Breast epithelium (tissue), 3 donors: ENCODE data around the gene LENG9.

Experiments
- CTCF ChIP-seq, 3 donors: fragments of 450-650 bp; IDR thresholded peaks; one replicate each; pipeline ENCODE4 v1.5.1; 2016 to 2017; ENCODE audit warnings: antibody characterized with exemption in 3 of 3, mild to moderate bottlenecking in 3 of 3, moderate library complexity in 3 of 3
- POLR2A ChIP-seq: fragments of 450-650 bp; IDR thresholded peaks from one replicate; pipeline ENCODE4 v1.6.1; 2016; ENCODE audit warnings: antibody characterized with exemption, mild to moderate bottlenecking, moderate library complexity
- POLR2AphosphoS5 ChIP-seq, 3 donors: sonication (generic); formaldehyde crosslinking; IDR thresholded peaks; one replicate each; pipeline ENCODE4 v1.6.1; 2017; ENCODE audit warnings: antibody characterized with exemption in 3 of 3

- TF ChIP-seq CTCF (IDR thresholded peaks at IDR 0.05) (no peak), POLR2A (no peak), POLR2AphosphoS5 (IDR thresholded peaks at IDR 0.05) (no peak)
These were observed 34.4 kb downstream of the LENG9 start for GRCh38 chr19:54429176-54429495.
